HG03457 (cell line): ENCODE data around the gene SPEM2.

ENCODE experiments used
- ATAC-seq: cut with Tn5 transposase; IDR thresholded peaks from one replicate; pipeline ENCODE4 v1.9.1; 2021; ENCODE audit warnings: moderate number of reproducible peaks; ENCODE audit not compliant: unreplicated experiment

SPEM2 gene

DNA sequence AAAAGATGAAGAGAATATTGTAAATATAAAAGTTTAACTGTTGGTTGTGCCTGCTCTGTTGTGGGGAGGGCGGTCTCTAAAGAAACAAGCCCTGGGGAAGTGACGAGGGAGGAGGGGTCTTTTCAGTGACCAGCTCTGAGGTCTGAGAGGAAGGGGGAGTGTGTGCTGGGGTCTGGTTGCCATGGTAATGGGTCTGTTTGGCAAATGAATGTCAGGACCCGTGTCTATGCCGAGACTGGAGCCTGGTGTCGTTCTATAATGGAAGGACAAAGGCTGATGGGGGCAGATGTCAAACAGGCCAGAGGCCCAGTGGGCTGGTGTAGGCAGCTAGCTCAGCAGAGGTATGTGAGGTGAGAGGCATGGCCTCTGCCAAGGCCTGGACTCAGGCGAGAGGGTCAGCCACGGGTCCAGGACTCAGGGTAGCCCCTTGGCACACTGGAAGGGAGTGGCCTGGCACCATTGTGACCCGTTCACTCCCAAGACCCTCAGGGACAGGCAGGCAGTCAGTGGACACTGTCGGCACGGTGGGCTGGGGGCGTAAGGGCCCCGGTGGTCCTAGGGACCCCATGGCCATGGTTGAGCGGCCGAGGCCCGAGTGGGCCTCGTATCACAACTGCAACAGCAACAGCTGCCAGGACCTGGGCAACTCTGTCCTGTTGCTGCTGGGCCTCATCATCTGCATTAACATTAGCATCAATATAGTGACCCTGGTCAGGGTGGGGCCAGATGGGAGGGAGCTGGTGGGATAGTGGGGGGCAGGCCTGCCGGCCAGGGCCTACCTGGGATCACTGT lies 5.4 kb upstream of the SPEM2 start, which contains the start of gene SPEM1:
Gene SPEM1, plus strand, starts transcription at position 506 of the 792 bp plus-strand sequence. Its CDS starts 61 bp downstream, at position 567.
- no peak for ATAC-seq

- ATAC-seq: no peak
These were observed 4.2 kb upstream of the SPEM2 start for GRCh38 chr17:7421186-7421585.

GRCh38 chr17:7423679-7424078 lies 1.7 kb upstream of the SPEM2 start:
- no peak for ATAC-seq

- ATAC-seq: no peak
These were observed 340 bp downstream of the SPEM2 start for GRCh38 chr17:7425756-7426155.

GRCh38 chr17:7426203-7426863 lies 917 bp downstream of the SPEM2 start:
- ATAC-seq: no peak

DNA sequence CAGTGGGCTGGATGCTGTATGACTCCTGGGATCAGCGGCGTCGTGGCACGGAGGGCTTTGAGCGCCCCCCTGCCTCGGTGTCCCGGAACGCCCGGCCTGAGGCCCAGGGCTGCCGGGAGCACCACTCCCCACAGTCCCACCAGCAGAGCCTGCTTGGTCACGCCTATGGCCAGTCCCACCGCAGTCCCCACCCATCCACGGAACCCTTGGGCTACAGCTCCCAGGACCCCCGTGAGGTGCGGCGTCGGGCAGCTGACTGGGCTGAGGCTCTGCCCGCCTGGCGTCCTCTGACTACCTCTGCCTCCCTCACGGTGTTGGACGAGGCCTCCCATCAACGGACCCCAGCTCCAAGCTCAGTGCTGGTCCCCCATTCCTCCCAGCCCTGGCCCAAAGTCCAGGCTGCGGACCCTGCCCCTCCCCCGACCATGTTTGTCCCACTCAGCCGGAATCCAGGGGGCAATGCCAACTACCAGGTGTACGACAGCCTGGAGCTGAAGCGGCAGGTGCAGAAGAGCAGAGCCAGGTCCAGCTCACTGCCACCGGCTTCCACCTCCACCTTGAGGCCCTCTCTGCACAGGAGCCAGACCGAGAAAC lies 1.6 kb downstream of the SPEM2 start:
- no peak for ATAC-seq

DNA sequence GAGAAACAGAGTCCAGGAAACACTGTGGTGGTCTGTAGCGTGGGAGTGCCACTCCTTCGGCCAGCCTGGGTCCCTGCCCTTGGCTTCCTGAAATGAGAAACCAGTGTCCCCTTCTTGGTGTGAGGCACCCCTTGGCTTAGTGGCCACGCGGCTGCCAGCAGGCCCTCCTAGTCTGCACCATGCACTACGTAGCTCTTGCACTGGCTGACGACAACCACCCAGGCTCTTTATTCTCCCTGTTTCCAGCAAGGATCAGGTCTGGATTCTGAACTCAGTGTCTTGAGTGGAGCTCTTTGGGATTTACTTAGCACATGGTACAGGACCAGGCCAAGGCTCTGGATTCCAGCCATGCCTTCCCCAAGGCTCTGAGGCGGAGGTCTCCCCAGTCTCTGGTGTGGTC lies 2.1 kb downstream of the SPEM2 start:
- ATAC-seq: no peak

DNA sequence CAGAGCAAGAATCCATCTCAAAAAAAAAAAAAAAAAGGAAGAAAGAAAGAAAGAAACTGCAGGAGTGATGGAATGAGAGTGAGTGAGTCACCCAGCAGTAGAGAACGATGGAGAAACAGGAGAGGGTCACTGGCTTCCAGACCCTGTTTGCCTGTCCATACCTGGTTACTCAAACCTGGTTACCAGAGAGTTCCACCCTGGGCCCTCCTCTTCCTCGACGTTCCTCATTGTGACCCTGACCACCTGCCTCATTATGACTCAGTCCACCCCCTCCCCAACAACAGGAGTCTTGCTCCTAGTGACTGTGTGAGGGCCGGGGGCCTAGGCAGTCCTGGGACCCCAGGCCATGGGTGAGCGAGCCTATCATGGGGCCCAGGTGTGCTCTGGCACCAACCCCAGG lies 3.1 kb downstream of the SPEM2 start, which contains the start of gene SPEM3:
Gene SPEM3, plus strand, starts transcription at position 301 of the 400 bp plus-strand sequence. Its CDS starts 46 bp downstream, at position 347.
- ATAC-seq: no peak

- ATAC-seq: no peak
These were observed 4.3 kb downstream of the SPEM2 start for GRCh38 chr17:7429722-7430121.

- no peak for ATAC-seq
These were observed 5.8 kb downstream of the SPEM2 start for GRCh38 chr17:7431231-7431630.

DNA sequence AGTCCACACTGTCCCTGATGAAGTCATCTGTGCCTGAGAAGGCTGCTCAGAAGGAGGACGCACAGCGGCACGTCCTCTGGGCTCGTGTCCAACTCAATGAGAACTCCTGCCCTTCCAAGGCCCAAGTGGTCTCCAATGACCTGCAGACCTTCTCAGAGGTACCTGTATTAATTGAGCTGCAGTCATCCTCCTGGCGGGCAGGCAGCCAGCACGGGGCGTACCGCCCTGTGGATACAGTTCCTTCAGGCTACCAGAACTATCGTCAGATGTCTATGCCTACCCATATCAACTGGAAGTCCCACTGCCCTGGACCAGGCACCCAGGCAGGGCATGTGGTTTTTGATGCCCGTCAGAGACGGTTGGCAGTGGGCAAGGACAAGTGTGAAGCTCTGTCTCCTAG lies 6.9 kb downstream of the SPEM2 start:
- ATAC-seq: no peak

- ATAC-seq: peak; percentile 4
These were observed 10.5 kb downstream of the SPEM2 start for GRCh38 chr17:7435676-7436555.

- ATAC-seq: no peak
These were observed 11.3 kb downstream of the SPEM2 start for GRCh38 chr17:7436556-7437368.

GRCh38 chr17:7437369-7437863 lies 12.0 kb downstream of the SPEM2 start:
- ATAC-seq: no peak

DNA sequence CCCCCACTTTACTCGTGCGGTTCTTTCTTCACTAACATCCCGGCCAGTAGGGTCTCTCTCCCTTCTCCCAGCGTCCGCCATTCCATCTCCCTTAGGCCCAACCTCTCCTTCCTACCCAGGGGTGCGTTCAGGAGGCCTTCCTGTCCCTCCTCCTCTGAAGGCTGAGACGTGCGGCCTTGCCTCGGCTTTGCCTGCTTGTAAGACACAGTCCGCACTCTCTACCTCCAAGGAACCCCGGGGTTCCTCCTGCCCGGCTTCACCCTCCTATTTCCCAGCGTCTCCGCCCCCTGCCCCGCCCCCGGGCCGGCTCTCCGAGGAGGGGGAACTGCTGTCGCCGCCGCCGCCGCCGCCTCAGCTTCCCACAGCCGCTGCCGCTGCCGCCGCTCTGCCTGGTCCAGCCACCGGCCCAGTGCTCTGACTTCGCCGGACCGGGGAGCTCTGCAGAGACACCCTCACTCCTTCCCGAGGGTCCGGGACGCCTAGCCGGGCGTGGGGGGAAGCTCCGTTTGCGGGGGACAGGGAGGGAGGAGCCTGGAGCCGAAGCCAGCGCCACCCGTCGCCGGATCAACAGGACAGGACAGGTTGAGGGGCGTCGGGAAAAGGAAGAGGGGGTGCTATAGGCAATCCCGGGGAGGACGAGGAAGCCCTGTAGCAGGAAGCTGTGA lies 12.7 kb downstream of the SPEM2 start:
- ATAC-seq: no peak

- ATAC-seq: no peak
These were observed 13.4 kb downstream of the SPEM2 start for GRCh38 chr17:7438656-7439460.

DNA sequence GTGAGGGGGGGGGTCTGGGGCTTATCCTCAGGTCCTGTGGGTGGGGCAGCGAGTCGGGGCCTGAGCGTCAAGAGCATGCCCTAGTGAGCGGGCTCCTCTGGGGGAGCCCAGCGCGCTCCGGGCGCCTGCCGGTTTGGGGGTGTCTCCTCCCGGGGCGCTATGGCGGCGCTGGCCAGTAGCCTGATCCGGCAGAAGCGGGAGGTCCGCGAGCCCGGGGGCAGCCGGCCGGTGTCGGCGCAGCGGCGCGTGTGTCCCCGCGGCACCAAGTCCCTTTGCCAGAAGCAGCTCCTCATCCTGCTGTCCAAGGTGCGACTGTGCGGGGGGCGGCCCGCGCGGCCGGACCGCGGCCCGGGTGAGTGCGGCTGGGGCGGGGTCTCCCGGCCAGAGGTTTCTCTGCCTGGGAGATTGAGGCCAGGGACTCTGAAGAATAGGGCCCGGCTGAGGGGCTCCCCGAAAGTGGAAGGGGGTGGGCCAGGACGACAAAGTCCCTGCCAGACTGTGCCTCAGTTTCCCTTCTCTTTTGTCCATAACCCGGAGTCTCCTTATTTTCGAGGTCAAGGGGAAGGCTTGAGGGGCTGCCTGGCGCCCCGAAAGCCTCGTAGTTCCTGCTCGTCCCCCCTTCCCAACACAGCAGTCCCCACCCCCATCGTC lies 14.2 kb downstream of the SPEM2 start, which contains the start of gene FGF11:
Gene FGF11, plus strand, starts transcription at position 51 of the 651 bp plus-strand sequence. Its CDS starts 109 bp downstream, at position 160.
- no peak for ATAC-seq
